Muscle layer of colon (tissue), 2 donors: ENCODE measurements around the gene DELE1.

Experiments
- H3K27ac ChIP-seq: one replicate; pipeline ENCODE4 v1.7.0; 2013; ENCODE audit warnings: low read depth, mild to moderate bottlenecking, low read length, moderate library complexity
- H3K27me3 ChIP-seq, 2 donors: one replicate each; pipeline ENCODE4 v1.7.0; 2013; ENCODE audit warnings: low read length in 2 of 2, mild to moderate bottlenecking in 2 of 2; ENCODE audit not compliant: insufficient read depth in 2 of 2, control insufficient read depth in 1 of 2
- H3K36me3 ChIP-seq: one replicate; pipeline ENCODE4 v1.7.0; 2013; ENCODE audit warnings: mild to moderate bottlenecking, low read length; ENCODE audit not compliant: insufficient read depth
- H3K4me1 ChIP-seq: one replicate; pipeline ENCODE4 v1.7.0; 2013; ENCODE audit warnings: mild to moderate bottlenecking, low read length; ENCODE audit not compliant: insufficient read depth
- H3K4me3 ChIP-seq, 2 donors: one replicate each; pipeline ENCODE4 v1.7.0; 2013; ENCODE audit warnings: low read length in 2 of 2, low read depth in 1 of 2, mild to moderate bottlenecking in 1 of 2, moderate library complexity in 1 of 2
- H3K9ac ChIP-seq: one replicate; pipeline ENCODE4 v1.7.0; 2013; ENCODE audit warnings: low read length
- H3K9me3 ChIP-seq: one replicate; pipeline ENCODE4 v1.7.0; 2013; ENCODE audit warnings: mild to moderate bottlenecking, low read length
- donor health status: abdominal sarcoma.
- donor health status: Adenocarcinoma of cecum.

Gene DELE1

GRCh38 chr5:141948812-141949211 lies 25.1 kb downstream of the DELE1 start:
- Histone ChIP-seq H3K27ac (no peak overlapping the region), H3K27me3 (no peaks in the 10 kb centered on the region), H3K4me1 (peaks cover 19% of the 10 kb centered on the region), H3K9me3 (no peaks in the 10 kb centered on the region), H3K9ac (no peak overlapping the region), H3K36me3 (peaks cover 12% of the 10 kb centered on the region), H3K4me3 (no peak overlapping the region)

- no peaks in the 10 kb centered on the region for H3K9me3 ChIP-seq
- no peak overlapping the region for H3K4me3 ChIP-seq
- H3K36me3 ChIP-seq = peaks cover 12% of the 10 kb centered on the region
- H3K27me3 ChIP-seq = no peaks in the 10 kb centered on the region
- H3K4me1 ChIP-seq = peaks cover 17% of the 10 kb centered on the region
- no peak overlapping the region for H3K9ac ChIP-seq
- H3K27ac ChIP-seq = no peak overlapping the region
Observed at GRCh38 chr5:141949511-141949910, 25.8 kb downstream of the DELE1 start.

GRCh38 chr5:141950207-141951005 lies 26.7 kb downstream of the DELE1 start:
- no peak overlapping the region for H3K4me3 ChIP-seq
- peaks cover 12% of the 10 kb centered on the region for H3K36me3 ChIP-seq
- H3K27ac ChIP-seq = no peak overlapping the region
- no peak overlapping the region for H3K9ac ChIP-seq
- H3K4me1 ChIP-seq = peaks cover 11% of the 10 kb centered on the region
- no peaks in the 10 kb centered on the region for H3K9me3 ChIP-seq
- no peaks in the 10 kb centered on the region for H3K27me3 ChIP-seq

- peaks cover 2% of the 10 kb centered on the region for H3K4me1 ChIP-seq
- H3K27me3 ChIP-seq = no peaks in the 10 kb centered on the region
- no peaks in the 10 kb centered on the region for H3K9me3 ChIP-seq
- H3K36me3 ChIP-seq = peaks cover 12% of the 10 kb centered on the region
- H3K4me3 ChIP-seq = no peak overlapping the region
- H3K27ac ChIP-seq = no peak overlapping the region
- no peak overlapping the region for H3K9ac ChIP-seq
Observed at GRCh38 chr5:141951332-141951781, 27.7 kb downstream of the DELE1 start.

- Histone ChIP-seq H3K9me3 (no peaks in the 10 kb centered on the region), H3K27ac (no peak overlapping the region), H3K4me1 (no peaks in the 10 kb centered on the region), H3K9ac (no peak overlapping the region), H3K36me3 (peaks cover 12% of the 10 kb centered on the region), H3K27me3 (no peaks in the 10 kb centered on the region), H3K4me3 (no peak overlapping the region)
Observed at GRCh38 chr5:141952020-141952419, 28.3 kb downstream of the DELE1 start.

GRCh38 chr5:141954194-141954593 lies 30.5 kb downstream of the DELE1 start:
- Histone ChIP-seq H3K4me1 (no peaks in the 10 kb centered on the region), H3K27ac (no peak overlapping the region), H3K4me3 (no peak overlapping the region)

GRCh38 chr5:141957367-141957996 lies 33.8 kb downstream of the DELE1 start:
- no peak overlapping the region for H3K27ac ChIP-seq
- H3K4me1 ChIP-seq = peaks cover 11% of the 10 kb centered on the region
- no peak overlapping the region for H3K9ac ChIP-seq
- no peak overlapping the region for H3K4me3 ChIP-seq
- no peaks in the 10 kb centered on the region for H3K9me3 ChIP-seq
- H3K36me3 ChIP-seq = no peaks in the 10 kb centered on the region
- no peaks in the 10 kb centered on the region for H3K27me3 ChIP-seq

More at GRCh38 chr5:141954194-141954593, 30.5 kb downstream of the DELE1 start:
- Histone ChIP-seq H3K36me3 (peaks cover 12% of the 10 kb centered on the region), H3K9ac (no peak overlapping the region), H3K9me3 (no peaks in the 10 kb centered on the region), H3K27me3 (no peaks in the 10 kb centered on the region)

- Histone ChIP-seq H3K27ac (no peak within 1 kb of the TSS), H3K4me1 (peaks cover 11% of the 10 kb centered on the region), H3K9me3 (no peaks in the 10 kb centered on the region), H3K4me3 (no peak within 1 kb of the TSS), H3K9ac (no peak within 1 kb of the TSS), H3K27me3 (no peaks in the 10 kb centered on the region), H3K36me3 (no peaks in the 10 kb centered on the region)
Observed at GRCh38 chr5:141958113-141958512, 34.4 kb downstream of the DELE1 start, which contains the start of gene PCDH12. TSS of gene PCDH12 (minus strand) at chr5:141958202. CDS start at chr5:141957851, 351 bp downstream.

- H3K27ac ChIP-seq = no peak overlapping the region
Observed at GRCh38 chr5:141958546-141959172, 35.0 kb downstream of the DELE1 start.

GRCh38 chr5:141960018-141960417 lies 36.3 kb downstream of the DELE1 start:
- Histone ChIP-seq H3K4me3 (no peak overlapping the region), H3K9ac (no peak overlapping the region), H3K36me3 (no peaks in the 10 kb centered on the region), H3K27me3 (no peaks in the 10 kb centered on the region), H3K9me3 (no peaks in the 10 kb centered on the region), H3K27ac (no peak overlapping the region), H3K4me1 (peaks cover 11% of the 10 kb centered on the region)

More at GRCh38 chr5:141958546-141959172, 35.0 kb downstream of the DELE1 start:
- H3K27me3 ChIP-seq = no peaks in the 10 kb centered on the region
- no peaks in the 10 kb centered on the region for H3K9me3 ChIP-seq
- no peak overlapping the region for H3K4me3 ChIP-seq
- no peaks in the 10 kb centered on the region for H3K36me3 ChIP-seq
- peaks cover 11% of the 10 kb centered on the region for H3K4me1 ChIP-seq
- no peak overlapping the region for H3K9ac ChIP-seq

- no peaks in the 10 kb centered on the region for H3K9me3 ChIP-seq
- no peaks in the 10 kb centered on the region for H3K27me3 ChIP-seq
- H3K9ac ChIP-seq = no peak overlapping the region
- H3K4me3 ChIP-seq = no peak overlapping the region
- H3K27ac ChIP-seq = no peak overlapping the region
- peaks cover 11% of the 10 kb centered on the region for H3K4me1 ChIP-seq
- H3K36me3 ChIP-seq = no peaks in the 10 kb centered on the region
Observed at GRCh38 chr5:141960449-141961323, 37.0 kb downstream of the DELE1 start.
